ENCODE measurements around the gene PGAM2. TPM values are rescaled to one million over a fixed set of nuclear protein-coding genes. Genes with fewer than 3 reads are reported as not detected.

The PGAM2 gene
- total and polyA plus RNA-seq, 2 experiments from 2014 or later, result 0.73 TPM; not detected in 1

GRCh38 chr7:44066494-44067063 is 1.2 kb upstream of the PGAM2 start:
- no peaks in the 10 kb centered on the region for H3K4me1 ChIP-seq (ENCODE audit: insufficient read depth)
- H4K20me1 ChIP-seq (ENCODE audit: insufficient read depth, poor library complexity, severe bottlenecking), result no peaks in the 10 kb centered on the region
- H3K27me3 ChIP-seq, result no peaks in the 10 kb centered on the region
- no peaks in the 10 kb centered on the region for H3K9me2 ChIP-seq (replicated peaks; ENCODE audit: insufficient read depth)
- no peaks in the 10 kb centered on the region for H3K36me3 ChIP-seq (replicated peaks; ENCODE audit: insufficient read depth, low read depth)
- no peak for DNase-seq (ENCODE audit: low spot score)
- no peak overlapping the region for H2AFZ ChIP-seq
- no peaks in the 10 kb centered on the region for H3K79me2 ChIP-seq
- H3K4me3 ChIP-seq, result no peak overlapping the region
- H3K27ac ChIP-seq, result no peak overlapping the region
- H3K9me3 ChIP-seq (ENCODE audit: low read depth), result no peaks in the 10 kb centered on the region
- 84% methylated on average over 7 of the region's 7 CpGs for WGBS (ENCODE audit: low lambda C conversion rate, missing lambda C conversion rate)
- H3K4me2 ChIP-seq, result no peak overlapping the region
- no peak for TF ChIP-seq EZH2phosphoT487 (IDR thresholded peaks at IDR 0.05; ENCODE audit: low read depth, severe bottlenecking, unreplicated experiment)
- no peak for TF ChIP-seq EZH2 (IDR thresholded peaks at IDR 0.05; ENCODE audit: borderline replicate concordance)
- TF ChIP-seq CTCF (IDR thresholded peaks at IDR 0.05; ENCODE audit: poor library complexity), result no peak

- WGBS (ENCODE audit: low lambda C conversion rate, missing lambda C conversion rate), result 55% methylated on average over 6 of the region's 6 CpGs
- H3K4me1 ChIP-seq (ENCODE audit: insufficient read depth), result no peaks in the 10 kb centered on the region
- DNase-seq (ENCODE audit: low spot score), result no peak
- H3K36me3 ChIP-seq (replicated peaks; ENCODE audit: insufficient read depth, low read depth), result no peaks in the 10 kb centered on the region
- no peak overlapping the region for H3K4me2 ChIP-seq
- TF ChIP-seq EZH2 (IDR thresholded peaks at IDR 0.05; ENCODE audit: borderline replicate concordance) (no peak), CTCF (IDR thresholded peaks at IDR 0.05; ENCODE audit: poor library complexity) (no peak), EZH2phosphoT487 (IDR thresholded peaks at IDR 0.05; ENCODE audit: low read depth, severe bottlenecking, unreplicated experiment) (no peak)
- H3K27me3 ChIP-seq, result no peaks in the 10 kb centered on the region
- H4K20me1 ChIP-seq (ENCODE audit: insufficient read depth, poor library complexity, severe bottlenecking), result no peaks in the 10 kb centered on the region
- no peaks in the 10 kb centered on the region for H3K9me3 ChIP-seq (ENCODE audit: low read depth)
- H3K4me3 ChIP-seq, result no peak overlapping the region
- no peak overlapping the region for H3K27ac ChIP-seq
- no peaks in the 10 kb centered on the region for H3K9me2 ChIP-seq (replicated peaks; ENCODE audit: insufficient read depth)
- H2AFZ ChIP-seq, result no peak overlapping the region
- H3K79me2 ChIP-seq, result no peaks in the 10 kb centered on the region
Measured at GRCh38 chr7:44066111-44066460, 719 bp upstream of the PGAM2 start.

- no peaks in the 10 kb centered on the region for H4K20me1 ChIP-seq (ENCODE audit: insufficient read depth, poor library complexity, severe bottlenecking)
- no peaks in the 10 kb centered on the region for H3K9me2 ChIP-seq (replicated peaks; ENCODE audit: insufficient read depth)
- no peak overlapping the region for H3K27ac ChIP-seq
- H3K9me3 ChIP-seq (ENCODE audit: low read depth), result no peaks in the 10 kb centered on the region
- WGBS (ENCODE audit: low lambda C conversion rate, missing lambda C conversion rate), result 71% methylated on average over 27 of the region's 33 CpGs
- no peaks in the 10 kb centered on the region for H3K79me2 ChIP-seq
- H3K36me3 ChIP-seq (replicated peaks; ENCODE audit: insufficient read depth, low read depth), result no peaks in the 10 kb centered on the region
- H3K4me3 ChIP-seq, result no peak overlapping the region
- no peak overlapping the region for H3K4me2 ChIP-seq
- H2AFZ ChIP-seq, result no peak overlapping the region
- no peak for TF ChIP-seq EZH2 (IDR thresholded peaks at IDR 0.05; ENCODE audit: borderline replicate concordance)
- TF ChIP-seq EZH2phosphoT487 (IDR thresholded peaks at IDR 0.05; ENCODE audit: low read depth, severe bottlenecking, unreplicated experiment), result no peak
- no peak for TF ChIP-seq CTCF (IDR thresholded peaks at IDR 0.05; ENCODE audit: poor library complexity)
- H3K4me1 ChIP-seq (ENCODE audit: insufficient read depth), result no peaks in the 10 kb centered on the region
- DNase-seq (ENCODE audit: low spot score), result no peak
- no peaks in the 10 kb centered on the region for H3K27me3 ChIP-seq
Measured at GRCh38 chr7:44064791-44065430, 456 bp downstream of the PGAM2 start.

Measured in hepatocyte (in vitro differentiated cells).